Parathyroid adenoma (tissue), 2 donors: ENCODE results near the gene VWA5B1.

Experiments used
- H2AFZ ChIP-seq: fragments of 300-600 bp; sonication (generic); one replicate; pipeline ENCODE4 v1.7.0; 2017; ENCODE audit warnings: antibody characterized with exemption, mild to moderate bottlenecking
- H3K27ac ChIP-seq: fragments of 300-600 bp; sonication (generic); one replicate; pipeline ENCODE4 v1.7.0; 2017
- H3K27me3 ChIP-seq: fragments of 300-600 bp; sonication (generic); one replicate; pipeline ENCODE4 v1.7.0; 2017; ENCODE audit warnings: low read length; ENCODE audit not compliant: control insufficient read depth, insufficient read depth
- H3K36me3 ChIP-seq: fragments of 300-600 bp; sonication (generic); one replicate; pipeline ENCODE4 v1.7.0; 2017; ENCODE audit warnings: low read length; ENCODE audit not compliant: control insufficient read depth, insufficient read depth
- H3K4me1 ChIP-seq: fragments of 300-600 bp; sonication (generic); one replicate; pipeline ENCODE4 v1.7.0; 2017; ENCODE audit warnings: control low read depth
- H3K4me2 ChIP-seq: fragments of 300-600 bp; sonication (generic); one replicate; pipeline ENCODE4 v1.7.0; 2017; ENCODE audit warnings: low read length
- H3K4me3 ChIP-seq: fragments of 300-600 bp; sonication (generic); one replicate; pipeline ENCODE4 v1.7.0; 2017; ENCODE audit warnings: low read depth, low read length
- H3K79me2 ChIP-seq: fragments of 300-600 bp; sonication (generic); one replicate; pipeline ENCODE4 v1.7.0; 2017; ENCODE audit warnings: control low read depth
- H3K9ac ChIP-seq: fragments of 300-600 bp; sonication (generic); one replicate; pipeline ENCODE4 v1.7.0; 2017; ENCODE audit warnings: mild to moderate bottlenecking
- H3K9me3 ChIP-seq: fragments of 300-600 bp; sonication (generic); one replicate; pipeline ENCODE4 v1.7.0; 2017; ENCODE audit warnings: low read length; ENCODE audit not compliant: control insufficient read depth
- TF ChIP-seq, protein P1 (sequence below): fragments of 300-600 bp; sonication (generic); IDR thresholded peaks from one replicate; pipeline ENCODE4 v1.7.0; 2017; ENCODE audit warnings: antibody characterized with exemption, mild to moderate bottlenecking
- donor health status: primary hyperparathyroidism.

The VWA5B1 gene

GRCh38 chr1:20329793-20330542 lies 39.3 kb downstream of the VWA5B1 start:
- no peaks in the 10 kb centered on the region for H3K9me3 ChIP-seq
- TF ChIP-seq, protein P1, sequence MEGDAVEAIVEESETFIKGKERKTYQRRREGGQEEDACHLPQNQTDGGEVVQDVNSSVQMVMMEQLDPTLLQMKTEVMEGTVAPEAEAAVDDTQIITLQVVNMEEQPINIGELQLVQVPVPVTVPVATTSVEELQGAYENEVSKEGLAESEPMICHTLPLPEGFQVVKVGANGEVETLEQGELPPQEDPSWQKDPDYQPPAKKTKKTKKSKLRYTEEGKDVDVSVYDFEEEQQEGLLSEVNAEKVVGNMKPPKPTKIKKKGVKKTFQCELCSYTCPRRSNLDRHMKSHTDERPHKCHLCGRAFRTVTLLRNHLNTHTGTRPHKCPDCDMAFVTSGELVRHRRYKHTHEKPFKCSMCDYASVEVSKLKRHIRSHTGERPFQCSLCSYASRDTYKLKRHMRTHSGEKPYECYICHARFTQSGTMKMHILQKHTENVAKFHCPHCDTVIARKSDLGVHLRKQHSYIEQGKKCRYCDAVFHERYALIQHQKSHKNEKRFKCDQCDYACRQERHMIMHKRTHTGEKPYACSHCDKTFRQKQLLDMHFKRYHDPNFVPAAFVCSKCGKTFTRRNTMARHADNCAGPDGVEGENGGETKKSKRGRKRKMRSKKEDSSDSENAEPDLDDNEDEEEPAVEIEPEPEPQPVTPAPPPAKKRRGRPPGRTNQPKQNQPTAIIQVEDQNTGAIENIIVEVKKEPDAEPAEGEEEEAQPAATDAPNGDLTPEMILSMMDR, result peak; percentile 17
- no peaks in the 10 kb centered on the region for H3K79me2 ChIP-seq
- no peak overlapping the region for H2AFZ ChIP-seq
- no peak overlapping the region for H3K4me2 ChIP-seq
- peaks cover 21% of the 10 kb centered on the region for H3K4me1 ChIP-seq
- H3K27me3 ChIP-seq, result no peaks in the 10 kb centered on the region
- H3K9ac ChIP-seq, result no peak overlapping the region
- H3K4me3 ChIP-seq, result no peak overlapping the region
- H3K27ac ChIP-seq, result no peak overlapping the region
- no peaks in the 10 kb centered on the region for H3K36me3 ChIP-seq

GRCh38 chr1:20334103-20334502 lies 43.4 kb downstream of the VWA5B1 start:
- Histone ChIP-seq H3K4me3 (no peak overlapping the region), H3K36me3 (no peaks in the 10 kb centered on the region), H3K4me1 (no peaks in the 10 kb centered on the region), H3K27me3 (no peaks in the 10 kb centered on the region), H3K9me3 (no peaks in the 10 kb centered on the region), H3K4me2 (no peak overlapping the region), H3K79me2 (no peaks in the 10 kb centered on the region), H2AFZ (no peak overlapping the region), H3K9ac (no peak overlapping the region), H3K27ac (no peak overlapping the region)
- TF ChIP-seq, protein P1, result no peak

GRCh38 chr1:20336105-20336605 lies 45.5 kb downstream of the VWA5B1 start:
- Histone ChIP-seq H3K4me2 (no peak overlapping the region), H3K79me2 (no peaks in the 10 kb centered on the region), H3K4me1 (no peaks in the 10 kb centered on the region), H3K9ac (no peak overlapping the region), H2AFZ (no peak overlapping the region), H3K27me3 (no peaks in the 10 kb centered on the region), H3K4me3 (no peak overlapping the region), H3K27ac (no peak overlapping the region), H3K9me3 (no peaks in the 10 kb centered on the region), H3K36me3 (no peaks in the 10 kb centered on the region)
- TF ChIP-seq, protein P1, result no peak

DNA sequence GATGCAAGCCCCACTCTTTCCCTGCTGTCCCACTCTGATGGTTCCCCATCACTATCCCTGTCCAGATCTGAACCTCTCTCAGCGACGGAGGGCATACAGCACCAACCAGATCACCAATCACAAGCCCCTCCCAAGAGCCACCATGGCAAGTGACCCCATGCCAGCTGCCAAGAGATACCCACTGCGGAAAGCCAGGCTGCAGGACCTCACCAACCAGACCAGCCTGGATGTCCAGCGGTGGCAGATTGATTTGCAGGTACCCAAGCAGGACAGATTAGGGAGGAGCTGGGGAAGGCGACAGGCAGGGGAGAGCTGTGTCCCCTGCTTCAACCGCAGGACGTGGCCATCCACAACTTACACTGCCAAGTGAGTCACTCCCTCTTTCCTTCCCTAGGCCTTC lies 46.9 kb downstream of the VWA5B1 start:
- H3K9ac ChIP-seq, result no peak overlapping the region
- no peak overlapping the region for H3K4me2 ChIP-seq
- TF ChIP-seq, protein P1, result no peak

More for the DNA sequence above, 46.9 kb downstream of the VWA5B1 start:
- no peak overlapping the region for H3K27ac ChIP-seq
- no peaks in the 10 kb centered on the region for H3K4me1 ChIP-seq
- H3K27me3 ChIP-seq, result no peaks in the 10 kb centered on the region
- H3K4me3 ChIP-seq, result no peak overlapping the region
- H3K79me2 ChIP-seq, result no peaks in the 10 kb centered on the region
- no peak overlapping the region for H2AFZ ChIP-seq
- no peaks in the 10 kb centered on the region for H3K36me3 ChIP-seq
- H3K9me3 ChIP-seq, result no peaks in the 10 kb centered on the region
